ENCODE results near the gene RAB1A. TPM values are rescaled to one million over a fixed set of nuclear protein-coding genes. Genes with fewer than 3 reads are reported as not detected.

RAB1A gene
- total and polyA plus RNA-seq, 9 of the 15 experiments (the other 6 are each of a cell fraction or from before 2014, with no cell fraction given): 43.8 to 163 (median 67.7) TPM

- TF ChIP-seq SIN3A (IDR thresholded peaks at IDR 0.05; ENCODE audit: borderline replicate concordance in 2 of 2, control insufficient read depth in 1 of 2, low read depth in 2 of 2, low read length in 2 of 2) (peak in 1 of 2 experiments; percentile 17; a peak in 2 of 4 replicates), TOE1 (IDR thresholded peaks at IDR 0.05; ENCODE audit: borderline replicate concordance) (no peak), TOE1 (CRISPR knock-in tag; IDR thresholded peaks at IDR 0.05; ENCODE audit: borderline replicate concordance, low read depth) (no peak), SRSF9 (IDR thresholded peaks at IDR 0.05; ENCODE audit: borderline replicate concordance, low read depth, low read length) (no peak), ZNF24 (IDR thresholded peaks at IDR 0.05) (no peak), JUND (IDR thresholded peaks at IDR 0.05; ENCODE audit: borderline replicate concordance, low read depth, low read length) (peak; percentile 46), JUND (tag; IDR thresholded peaks at IDR 0.05; ENCODE audit: borderline replicate concordance, low read depth, low read length) (no peak; the same call in 2 of the 3 replicates), RERE (CRISPR knock-in tag; IDR thresholded peaks at IDR 0.05; ENCODE audit: borderline replicate concordance) (0 out of 2 replicates have a peak, but pooled peaks have one; percentile 49), ZNF174 (CRISPR knock-in tag; IDR thresholded peaks at IDR 0.05) (no peak), AFF4 (CRISPR knock-in tag; IDR thresholded peaks at IDR 0.05) (0 out of 2 replicates have a peak, but pooled peaks have one; percentile 62), ZNF395 (CRISPR knock-in tag; IDR thresholded peaks at IDR 0.05) (no peak), CHD2 (IDR thresholded peaks at IDR 0.05; ENCODE audit: low read depth, low read length) (peak; percentile 83)
- TF ChIP-seq, protein P1, sequence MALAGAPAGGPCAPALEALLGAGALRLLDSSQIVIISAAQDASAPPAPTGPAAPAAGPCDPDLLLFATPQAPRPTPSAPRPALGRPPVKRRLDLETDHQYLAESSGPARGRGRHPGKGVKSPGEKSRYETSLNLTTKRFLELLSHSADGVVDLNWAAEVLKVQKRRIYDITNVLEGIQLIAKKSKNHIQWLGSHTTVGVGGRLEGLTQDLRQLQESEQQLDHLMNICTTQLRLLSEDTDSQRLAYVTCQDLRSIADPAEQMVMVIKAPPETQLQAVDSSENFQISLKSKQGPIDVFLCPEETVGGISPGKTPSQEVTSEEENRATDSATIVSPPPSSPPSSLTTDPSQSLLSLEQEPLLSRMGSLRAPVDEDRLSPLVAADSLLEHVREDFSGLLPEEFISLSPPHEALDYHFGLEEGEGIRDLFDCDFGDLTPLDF (CRISPR knock-in tag; IDR thresholded peaks at IDR 0.05): 0 out of 2 replicates have a peak, but pooled peaks have one; percentile 38
Measured at GRCh38 chr2:65056215-65057053, 73.5 kb downstream of the RAB1A start, which contains the start of gene CEP68 (continued).

All from K562 (cell line).